CD14-positive monocyte (primary cell): Measurements from ENCODE around the gene TMEFF2. TPM values are rescaled to one million over a fixed set of nuclear protein-coding genes. Genes with fewer than 3 reads are reported as not detected.

Experiments used
- DNase-seq, 3 donors: peaks; one replicate each; pipeline ENCODE4 v3.0.0-alpha.2; 2011 to 2022
- H2AFZ ChIP-seq: 2 replicates; pipeline ENCODE4 v1.6.0; 2012; ENCODE audit warnings: mild to moderate bottlenecking, low read depth, low read length, inconsistent platforms; ENCODE audit not compliant: insufficient read depth, poor library complexity, severe bottlenecking
- H3K27ac ChIP-seq, 2 donors: 1 replicate in 1 of 2; 2 replicates in 1 of 2; pipeline ENCODE4 v1.5.1; 2012 to 2013; ENCODE audit warnings: low read length in 2 of 2, control low read depth in 1 of 2, inconsistent platforms in 1 of 2, low read depth in 1 of 2, mild to moderate bottlenecking in 1 of 2
- H3K27me3 ChIP-seq, 2 donors: one replicate each; pipeline versions ENCODE4 v1.6.0 to v1.6.1; 2011 to 2013; ENCODE audit warnings: low read length in 2 of 2; ENCODE audit not compliant: control insufficient read depth in 2 of 2, insufficient read depth in 2 of 2
- H3K36me3 ChIP-seq, 2 donors: replicated peaks in 1 of 2; 1 replicate in 1 of 2; 2 replicates in 1 of 2; pipeline versions ENCODE4 v1.5.1 to v1.6.1; 2012 to 2013; ENCODE audit warnings: low read length in 2 of 2, control low read depth in 1 of 2, inconsistent platforms in 1 of 2, mild to moderate bottlenecking in 1 of 2; ENCODE audit not compliant: insufficient read depth in 2 of 2, control insufficient read depth in 1 of 2
- H3K4me1 ChIP-seq, 2 donors: 1 replicate in 1 of 2; 2 replicates in 1 of 2; pipeline versions ENCODE4 v1.5.1 to v1.6.1; 2012 to 2013; ENCODE audit warnings: low read length in 2 of 2, control low read depth in 1 of 2, inconsistent platforms in 1 of 2, mild to moderate bottlenecking in 1 of 2, moderate library complexity in 1 of 2; ENCODE audit not compliant: insufficient read depth in 2 of 2, control insufficient read depth in 1 of 2
- H3K4me2 ChIP-seq: replicated peaks from 2 replicates; pipeline ENCODE3; 2012; ENCODE audit warnings: low read length, moderate library complexity, mild to moderate bottlenecking; ENCODE audit not compliant: poor library complexity, severe bottlenecking; ENCODE audit errors: extremely low read depth
- H3K4me3 ChIP-seq, 3 experiments: fragments of 200-600 bp in 1 of 3; sonication (generic) in 1 of 3; replicated peaks in 1 of 3; 1 replicate in 2 of 3; 2 replicates in 1 of 3; pipeline ENCODE4 v1.5.1; 2011 to 2013; ENCODE audit warnings: low read length in 3 of 3, mild to moderate bottlenecking in 3 of 3, control low read depth in 2 of 3, low read depth in 2 of 3, inconsistent platforms in 1 of 3, moderate library complexity in 1 of 3
- H3K79me2 ChIP-seq: 2 replicates; pipeline ENCODE4 v1.6.0; 2012; ENCODE audit warnings: mild to moderate bottlenecking, control low read depth, inconsistent platforms, low read length, moderate library complexity; ENCODE audit not compliant: insufficient read depth
- H3K9ac ChIP-seq: 2 replicates; pipeline ENCODE4 v1.6.0; 2017; ENCODE audit warnings: low read length, mild to moderate bottlenecking; ENCODE audit not compliant: insufficient read depth, poor library complexity, severe bottlenecking
- H3K9me3 ChIP-seq, 2 donors: replicated peaks in 1 of 2; 1 replicate in 1 of 2; 2 replicates in 1 of 2; pipeline versions ENCODE4 v1.5.1 to v1.6.1; 2012 to 2013; ENCODE audit warnings: low read length in 2 of 2, control low read depth in 1 of 2; ENCODE audit not compliant: control insufficient read depth in 1 of 2, insufficient read depth in 1 of 2
- H4K20me1 ChIP-seq: 2 replicates; pipeline ENCODE4 v1.6.0; 2012; ENCODE audit warnings: mild to moderate bottlenecking, low read length, control low read depth, moderate library complexity; ENCODE audit not compliant: insufficient read depth
- H3K27ac Mint-ChIP-seq, 7 donors: one replicate each; pipeline ENCODE4 v1.8.0; 2020; ENCODE audit warnings: mild to moderate bottlenecking in 7 of 7, mixed read lengths in 7 of 7, moderate library complexity in 6 of 7, inconsistent platforms in 2 of 7
- H3K27me3 Mint-ChIP-seq, 3 donors: one replicate each; pipeline ENCODE4 v1.8.0; 2021 to 2022; ENCODE audit warnings: low read depth in 3 of 3, mild to moderate bottlenecking in 3 of 3, mixed read lengths in 3 of 3, moderate library complexity in 3 of 3, inconsistent platforms in 1 of 3
- H3K36me3 Mint-ChIP-seq, 2 donors: one replicate each; pipeline ENCODE4 v1.8.0; 2020; ENCODE audit warnings: mixed read lengths in 2 of 2, inconsistent platforms in 1 of 2, mild to moderate bottlenecking in 1 of 2
- H3K4me1 Mint-ChIP-seq: one replicate; pipeline ENCODE4 v1.8.0; 2020; ENCODE audit warnings: mild to moderate bottlenecking, mixed read lengths
- H3K4me3 Mint-ChIP-seq, 2 donors: one replicate each; pipeline ENCODE4 v1.8.0; 2020; ENCODE audit warnings: mild to moderate bottlenecking in 2 of 2, mixed read lengths in 2 of 2, moderate library complexity in 1 of 2
- H3K9me3 Mint-ChIP-seq, 7 donors: one replicate each; pipeline ENCODE4 v1.8.0; 2020 to 2022; ENCODE audit warnings: mixed read lengths in 7 of 7, mild to moderate bottlenecking in 6 of 7, moderate library complexity in 6 of 7, inconsistent platforms in 2 of 7
- WGBS: methylation state at CpG from one replicate; pipeline ENCODE4 v1.1.5; 2013; ENCODE audit warnings: missing lambda C conversion rate; ENCODE audit not compliant: insufficient coverage; 5-methylcytosine and 5-hydroxymethylcytosine counted together
- intact Hi-C, 2 donors: fragments of 100-400 bp; cut with micrococcal nuclease; formaldehyde crosslinking; loops; one replicate each; pipeline versions ENCODE4 v1.15.0 to v1.15.1; 2023
- polyA plus RNA-seq, 3 donors: library from polyadenylated mRNA; depleted of rRNA in 1 of 3; unstranded in 2 of 3; stranded (reverse) in 1 of 3; fragments of 300-500 nt in 2 of 3; fragments of >200 nt in 1 of 3; fragmentation: Illumina TruSeq in 2 of 3; gene quantifications; 1 replicate in 2 of 3; 2 replicates in 1 of 3; pipeline ENCODE4 v1.2.3, GENCODE V29; 2012 to 2021
- TF ChIP-seq, protein P1 (sequence below): fragments of 200-600 bp; IDR thresholded peaks from one replicate; pipeline ENCODE4 v1.8.0; 2022; ENCODE audit warnings: antibody characterized with exemption, mild to moderate bottlenecking

TMEFF2 gene
- polyA plus RNA-seq, 3 donors: not detected

DNA sequence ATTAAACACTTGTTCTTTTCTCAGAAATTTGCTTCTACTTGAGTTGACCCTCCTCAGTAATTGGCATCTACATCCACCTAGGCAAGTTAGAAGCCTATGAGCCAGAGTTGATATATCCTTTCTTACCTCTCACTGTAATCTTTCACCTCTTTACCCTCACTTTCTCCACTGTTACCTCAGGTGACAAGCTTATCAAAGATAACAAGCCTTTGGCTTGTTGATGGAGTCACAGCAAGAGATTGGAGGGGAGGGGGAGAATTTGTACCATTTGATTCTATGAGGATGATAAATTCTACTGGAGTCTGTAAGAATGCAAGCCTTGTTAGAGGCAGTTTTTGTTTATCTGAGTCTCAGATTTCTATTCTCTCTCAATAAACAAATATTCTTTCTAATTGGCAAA is 176.9 kb downstream of the TMEFF2 start:
- H3K4me1 ChIP-seq: peaks cover 9 to 12% of the 10 kb centered on the region in 2 donors
- H3K9me3 ChIP-seq: no peaks in the 10 kb centered on the region
- H3K79me2 ChIP-seq: no peaks in the 10 kb centered on the region
- no peaks in the 10 kb centered on the region for H4K20me1 ChIP-seq
- no peak overlapping the region for H2AFZ ChIP-seq
- H3K27me3 ChIP-seq: no peaks in the 10 kb centered on the region
- H3K36me3 Mint-ChIP-seq: no peaks in the 10 kb centered on the region
- H3K4me2 ChIP-seq: no peak overlapping the region
- H3K27me3 Mint-ChIP-seq: no peaks in the 10 kb centered on the region
- H3K4me3 ChIP-seq: no peak overlapping the region
- no peak overlapping the region for H3K27ac Mint-ChIP-seq
- peaks cover 12% of the 10 kb centered on the region for H3K4me1 Mint-ChIP-seq
- DNase-seq: no peak
- H3K9me3 Mint-ChIP-seq: peaks cover 0 to 6% (median 2%) of the 10 kb centered on the region in 7 donors
- TF ChIP-seq, protein P1, sequence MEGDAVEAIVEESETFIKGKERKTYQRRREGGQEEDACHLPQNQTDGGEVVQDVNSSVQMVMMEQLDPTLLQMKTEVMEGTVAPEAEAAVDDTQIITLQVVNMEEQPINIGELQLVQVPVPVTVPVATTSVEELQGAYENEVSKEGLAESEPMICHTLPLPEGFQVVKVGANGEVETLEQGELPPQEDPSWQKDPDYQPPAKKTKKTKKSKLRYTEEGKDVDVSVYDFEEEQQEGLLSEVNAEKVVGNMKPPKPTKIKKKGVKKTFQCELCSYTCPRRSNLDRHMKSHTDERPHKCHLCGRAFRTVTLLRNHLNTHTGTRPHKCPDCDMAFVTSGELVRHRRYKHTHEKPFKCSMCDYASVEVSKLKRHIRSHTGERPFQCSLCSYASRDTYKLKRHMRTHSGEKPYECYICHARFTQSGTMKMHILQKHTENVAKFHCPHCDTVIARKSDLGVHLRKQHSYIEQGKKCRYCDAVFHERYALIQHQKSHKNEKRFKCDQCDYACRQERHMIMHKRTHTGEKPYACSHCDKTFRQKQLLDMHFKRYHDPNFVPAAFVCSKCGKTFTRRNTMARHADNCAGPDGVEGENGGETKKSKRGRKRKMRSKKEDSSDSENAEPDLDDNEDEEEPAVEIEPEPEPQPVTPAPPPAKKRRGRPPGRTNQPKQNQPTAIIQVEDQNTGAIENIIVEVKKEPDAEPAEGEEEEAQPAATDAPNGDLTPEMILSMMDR: no peak
- no peak overlapping the region for H3K27ac ChIP-seq
- intact Hi-C loops: no loop called here
- H3K4me3 Mint-ChIP-seq: no peak overlapping the region
- H3K9ac ChIP-seq: no peak overlapping the region
- no peaks in the 10 kb centered on the region for H3K36me3 ChIP-seq

DNA sequence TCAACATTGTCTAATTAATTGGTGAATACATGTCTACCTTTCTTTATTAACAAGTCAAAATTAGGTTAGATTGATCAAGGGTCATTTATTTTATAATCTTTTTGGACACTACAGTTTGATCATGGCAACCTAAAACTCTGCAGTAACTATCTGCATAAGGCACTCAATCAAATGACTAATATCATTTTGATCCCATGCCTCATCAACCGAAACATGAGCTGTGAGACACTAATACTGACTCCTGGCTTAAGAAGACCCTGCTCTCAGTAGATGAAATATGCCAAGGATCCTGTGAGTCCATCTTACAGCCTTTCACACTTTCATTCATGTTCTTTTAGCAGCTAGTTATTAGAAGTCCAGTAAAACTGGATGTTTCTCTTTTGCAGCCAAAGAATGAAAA is 178.5 kb downstream of the TMEFF2 start:
- no peaks in the 10 kb centered on the region for H3K27me3 ChIP-seq
- peaks cover 12% of the 10 kb centered on the region for H3K4me1 Mint-ChIP-seq
- no peak overlapping the region for H3K27ac Mint-ChIP-seq
- 100% methylated on average over 1 of the region's 1 CpG for WGBS
- H3K4me2 ChIP-seq: no peak overlapping the region
- H3K9ac ChIP-seq: no peak overlapping the region
- no peaks in the 10 kb centered on the region for H3K79me2 ChIP-seq
- H3K27me3 Mint-ChIP-seq: no peaks in the 10 kb centered on the region
- H3K9me3 Mint-ChIP-seq: peaks cover 0 to 7% (median 2%) of the 10 kb centered on the region in 7 donors
- no peaks in the 10 kb centered on the region for H3K36me3 ChIP-seq
- H3K4me3 Mint-ChIP-seq: no peak overlapping the region
- no peaks in the 10 kb centered on the region for H3K9me3 ChIP-seq
- intact Hi-C loops: no loop called here
- H4K20me1 ChIP-seq: no peaks in the 10 kb centered on the region
- no peak for DNase-seq
- TF ChIP-seq, protein P1: no peak
- H3K36me3 Mint-ChIP-seq: no peaks in the 10 kb centered on the region
- peaks cover 9 to 12% of the 10 kb centered on the region in 2 donors for H3K4me1 ChIP-seq
- no peak overlapping the region for H3K4me3 ChIP-seq
- no peak overlapping the region for H3K27ac ChIP-seq
- H2AFZ ChIP-seq: no peak overlapping the region
